ENCODE data around the gene SNX10. TPM values are rescaled to one million over a fixed set of nuclear protein-coding genes. Genes with fewer than 3 reads are reported as not detected.

SNX10 gene
- total and polyA plus RNA-seq, 8 donors: 0.58 to 55.0 (median 3.0) TPM; not detected in 2

- TF ChIP-seq EP300 (IDR thresholded peaks at IDR 0.05) (no peak), POLR2AphosphoS5 (IDR thresholded peaks at IDR 0.05) (no peak)
- Histone ChIP-seq H3K27me3 (no peaks in the 10 kb centered on the region), H3K36me3 (peaks cover 0 to 5% (median 0%) of the 10 kb centered on the region in 4 donors), H3K4me3 (no peak overlapping the region), H3K9me3 (no peaks in the 10 kb centered on the region), H3K27ac (no peak overlapping the region), H3K4me1 (peaks cover 0 to 7% (median 0%) of the 10 kb centered on the region in 4 donors)
- no peak for DNase-seq
- WGBS, 5 donors: 67 to 86% (median 81%) methylated on average over 1 of the region's 1 CpG
- intact Hi-C loops (cut with DNase I; ENCODE audit: low total_unique reads): no loop called here
Measured at GRCh38 chr7:26351171-26351570, 59.5 kb downstream of the SNX10 start.

DNA sequence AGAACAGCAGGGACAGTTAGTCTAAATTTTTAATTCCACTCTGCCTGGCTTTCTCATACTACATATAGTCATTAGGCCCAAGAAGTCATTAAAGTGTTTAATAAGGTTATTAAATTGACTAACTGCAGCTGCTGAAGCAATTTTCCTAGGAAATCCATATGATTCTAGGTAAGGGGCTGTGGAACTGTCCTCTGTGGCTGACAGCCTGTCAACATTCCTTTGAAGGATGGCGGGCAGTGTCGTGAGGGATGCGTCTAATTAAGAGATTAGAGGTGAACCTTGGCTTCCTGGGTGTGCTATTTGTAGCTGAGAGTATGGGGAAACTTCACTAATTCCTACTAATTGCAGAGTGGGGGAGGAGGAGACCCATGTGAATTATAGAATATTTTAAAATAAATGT, 64.6 kb downstream of the SNX10 start:
- Histone ChIP-seq H3K27me3 (no peaks in the 10 kb centered on the region), H3K9me3 (no peaks in the 10 kb centered on the region), H3K4me1 (no peaks in the 10 kb centered on the region), H3K36me3 (no peaks in the 10 kb centered on the region), H3K4me3 (no peak overlapping the region), H3K27ac (no peak overlapping the region)
- TF ChIP-seq EP300 (IDR thresholded peaks at IDR 0.05) (no peak), POLR2AphosphoS5 (IDR thresholded peaks at IDR 0.05) (no peak), CTCF (IDR thresholded peaks at IDR 0.05) (no peak), POLR2A (IDR thresholded peaks at IDR 0.05) (no peak)
- intact Hi-C loops (cut with DNase I; ENCODE audit: low total_unique reads): loop anchor here (5.0 kb wide), 2 partner anchors 274 to 469 kb away; no protein-coding TSS in a partner anchor
- WGBS, 5 donors: 87 to 100% (median 96%) methylated on average over 3 of the region's 3 CpGs
- DNase-seq: no peak

DNA sequence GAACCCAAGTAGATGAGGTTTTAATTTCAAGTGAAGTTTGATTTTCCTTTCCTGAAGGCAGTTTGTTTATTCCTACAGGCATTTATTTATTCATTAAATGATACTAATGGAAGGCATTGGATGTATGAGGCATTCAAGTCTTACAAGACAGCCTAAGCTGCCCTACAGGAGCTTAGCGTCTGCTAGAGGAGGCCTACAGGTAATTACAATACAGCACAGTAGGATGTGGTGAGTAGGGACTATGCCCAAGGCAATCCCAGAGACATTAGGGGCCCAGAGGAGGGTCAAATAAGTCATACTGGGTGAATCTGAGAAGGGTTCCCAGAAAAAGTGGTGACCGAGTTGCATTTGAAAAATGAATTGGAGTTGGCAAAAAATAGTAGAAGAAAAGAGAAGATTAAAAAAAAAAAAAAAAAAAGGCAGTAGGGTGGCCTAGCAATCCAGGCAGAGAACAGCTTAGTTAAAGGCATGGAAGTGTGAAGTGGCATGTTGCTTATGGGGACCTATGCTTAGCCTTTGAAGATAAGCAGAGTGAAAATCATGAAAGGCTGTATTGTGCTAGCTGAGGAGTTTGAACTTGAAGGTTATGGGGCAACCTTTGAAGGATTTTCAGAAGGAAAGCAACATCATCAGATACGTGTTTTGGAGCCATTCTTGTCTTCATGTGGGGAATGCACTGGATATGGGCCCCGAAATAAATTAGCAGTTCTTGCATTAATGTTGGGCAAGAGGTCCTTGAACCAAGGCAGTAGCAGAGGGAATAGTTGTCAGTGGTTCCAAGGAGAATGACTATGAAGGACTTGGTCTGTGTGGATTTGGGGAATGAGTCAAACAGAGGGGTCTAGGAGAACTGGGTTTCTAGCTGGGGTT, 65.5 kb downstream of the SNX10 start:
- Histone ChIP-seq H3K27me3 (no peaks in the 10 kb centered on the region), H3K36me3 (no peaks in the 10 kb centered on the region), H3K4me3 (no peak overlapping the region), H3K9me3 (no peaks in the 10 kb centered on the region), H3K4me1 (no peaks in the 10 kb centered on the region), H3K27ac (no peak overlapping the region)
- 59 to 88% (median 82%) methylated on average over 4 of the region's 4 CpGs for WGBS, 5 donors
- intact Hi-C loops (cut with DNase I; ENCODE audit: low total_unique reads): loop anchor here (5.0 kb wide), 2 partner anchors 275 to 470 kb away; no protein-coding TSS in a partner anchor
- DNase-seq: no peak
- TF ChIP-seq POLR2AphosphoS5 (IDR thresholded peaks at IDR 0.05) (no peak), POLR2A (IDR thresholded peaks at IDR 0.05) (no peak), CTCF (IDR thresholded peaks at IDR 0.05) (no peak), EP300 (IDR thresholded peaks at IDR 0.05) (no peak)

GRCh38 chr7:26357799-26358151, 66.1 kb downstream of the SNX10 start:
- Histone ChIP-seq H3K27ac (no peak overlapping the region), H3K27me3 (no peaks in the 10 kb centered on the region), H3K36me3 (no peaks in the 10 kb centered on the region), H3K4me3 (no peak overlapping the region), H3K4me1 (no peaks in the 10 kb centered on the region), H3K9me3 (no peaks in the 10 kb centered on the region)
- WGBS, 5 donors: 78 to 89% (median 84%) methylated on average over 2 of the region's 2 CpGs
- DNase-seq: no peak
- TF ChIP-seq EP300 (IDR thresholded peaks at IDR 0.05) (no peak), POLR2A (IDR thresholded peaks at IDR 0.05) (no peak), CTCF (IDR thresholded peaks at IDR 0.05) (no peak), POLR2AphosphoS5 (IDR thresholded peaks at IDR 0.05) (no peak)
- intact Hi-C loops (cut with DNase I; ENCODE audit: low total_unique reads): loop anchor here (5.0 kb wide), 2 partner anchors 275 to 470 kb away; no protein-coding TSS in a partner anchor

DNA sequence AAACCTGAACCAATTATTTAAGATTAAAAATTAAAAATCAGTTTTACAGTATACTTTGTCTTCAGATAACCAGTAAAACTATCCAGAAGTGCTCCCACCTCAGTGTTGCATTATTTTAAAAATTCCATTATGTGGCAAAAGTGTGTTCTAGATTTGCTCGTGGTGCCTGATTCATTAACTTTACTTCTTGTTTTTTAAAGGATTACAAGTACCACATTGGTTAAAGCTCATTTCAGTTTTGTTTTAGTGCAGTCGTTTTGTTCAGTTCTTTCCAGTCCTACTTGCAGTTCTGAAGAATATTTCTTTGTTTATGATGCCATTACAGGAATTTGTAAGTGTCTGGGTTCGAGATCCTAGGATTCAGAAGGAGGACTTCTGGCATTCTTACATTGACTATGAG, 69.0 kb downstream of the SNX10 start:
- Histone ChIP-seq H3K4me1 (peaks cover 0 to 23% (median 11%) of the 10 kb centered on the region in 4 donors), H3K9me3 (no peaks in the 10 kb centered on the region), H3K27ac (no peak overlapping the region), H3K4me3 (no peak overlapping the region), H3K27me3 (peaks cover 0 to 2% (median 0%) of the 10 kb centered on the region in 3 donors), H3K36me3 (no peaks in the 10 kb centered on the region)
- WGBS, 5 donors: 64 to 76% (median 72%) methylated on average over 3 of the region's 3 CpGs
- TF ChIP-seq POLR2A (IDR thresholded peaks at IDR 0.05) (no peak), POLR2AphosphoS5 (IDR thresholded peaks at IDR 0.05) (no peak), CTCF (IDR thresholded peaks at IDR 0.05) (no peak), EP300 (IDR thresholded peaks at IDR 0.05) (no peak)
- no peak for DNase-seq
- intact Hi-C loops (cut with DNase I; ENCODE audit: low total_unique reads): no loop called here
